Effector CD4-positive, alpha-beta T cell (primary cell): Measurements from ENCODE around the gene CHRDL2.
"Not testable (repeated sequence)": the region's sequence is repeated elsewhere in the genome, so short reads cannot be mapped to it uniquely, and the experiment has no call there.

Experiments used
- DNase-seq: peaks from one replicate; pipeline ENCODE4 v3.0.0-alpha.2; 2020

The CHRDL2 gene

DNA sequence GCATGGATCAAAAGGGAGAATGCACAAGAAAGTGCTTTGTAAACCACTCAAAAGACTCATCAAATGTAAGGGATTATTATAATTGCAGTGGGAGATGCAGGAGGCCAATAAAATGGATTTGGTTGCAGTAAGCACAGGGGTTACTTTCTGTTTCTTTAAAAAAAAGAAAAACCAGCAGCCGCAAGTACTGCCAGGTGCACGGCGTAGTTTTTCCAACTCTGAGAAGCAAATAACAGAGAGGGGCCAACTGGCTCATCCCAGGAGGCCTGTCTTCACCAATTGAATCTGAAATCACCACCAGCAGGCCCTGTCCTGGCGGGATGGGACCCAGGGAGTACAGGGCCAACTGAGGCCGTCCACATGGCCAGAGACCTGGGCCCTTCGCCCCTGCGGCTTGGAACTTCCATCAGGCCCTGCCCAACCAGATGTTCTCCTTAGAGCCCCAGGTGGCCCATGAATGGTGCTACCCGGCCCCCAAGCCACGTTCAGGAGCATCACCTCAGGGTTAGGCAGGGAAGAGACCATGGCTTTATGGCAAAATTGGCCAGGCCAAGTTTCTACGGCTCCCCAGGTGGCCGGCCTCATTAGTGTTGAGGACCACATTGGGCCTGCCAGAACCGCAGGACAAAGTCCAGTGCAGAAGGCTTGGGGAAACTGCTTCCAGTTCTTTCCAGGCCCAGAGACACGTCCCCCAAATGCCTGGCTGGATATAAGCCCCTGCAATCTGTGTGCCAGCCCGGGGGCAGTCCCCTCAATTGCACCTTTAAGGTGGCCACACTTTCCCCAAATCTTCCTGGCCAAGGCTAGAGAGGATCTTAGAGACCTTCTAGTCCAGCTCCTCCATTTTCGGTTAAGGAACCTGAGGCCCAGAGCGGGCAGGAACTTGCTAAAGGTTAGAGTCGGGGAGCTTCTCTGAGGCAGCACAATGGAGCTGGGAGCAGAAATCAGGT lies 61.7 kb downstream of the CHRDL2 start:
- no peak for DNase-seq

DNA sequence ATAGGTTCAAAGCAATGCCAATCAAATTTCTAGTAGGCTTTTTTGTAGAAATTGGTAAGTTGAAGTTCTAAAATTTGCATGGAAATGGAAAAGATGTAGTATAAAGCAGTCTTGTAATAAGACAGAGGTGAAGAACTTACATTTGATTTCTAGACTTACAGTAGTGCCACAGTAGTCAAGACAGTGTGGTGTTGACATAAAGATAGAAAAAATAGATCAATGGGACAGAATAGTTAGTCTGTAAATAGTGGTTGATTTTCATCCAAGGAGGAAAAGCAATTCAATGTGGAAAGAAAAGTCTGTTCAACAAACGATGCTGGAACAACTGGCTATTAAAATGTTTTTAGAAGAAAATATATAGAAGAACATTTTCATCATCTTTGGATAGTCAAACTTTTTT lies 67.9 kb downstream of the CHRDL2 start:
- no peak for DNase-seq

GRCh38 chr11:74662487-74663103 lies 68.6 kb downstream of the CHRDL2 start:
- DNase-seq, result no peak

DNA sequence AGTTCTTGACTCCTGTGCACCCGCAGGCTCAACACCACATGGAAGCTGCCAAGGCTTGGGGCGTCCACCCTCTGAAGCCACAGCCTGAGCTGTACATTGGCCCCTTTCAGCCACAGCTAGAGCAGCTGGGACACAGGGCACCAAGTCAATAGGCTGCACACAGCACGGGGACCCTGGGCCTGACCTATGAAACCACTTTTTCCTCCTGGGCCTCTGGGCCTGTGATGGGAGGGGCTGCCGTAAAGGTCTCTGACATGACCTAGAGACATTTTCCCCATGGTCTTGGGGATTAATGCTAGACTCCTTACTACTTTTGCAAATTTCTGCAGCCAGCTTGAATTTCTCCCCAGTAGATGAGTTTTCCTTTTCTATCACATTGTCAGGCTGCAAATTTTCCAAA lies 72.1 kb downstream of the CHRDL2 start:
- not testable (repeated sequence) for DNase-seq

- no peak for DNase-seq
These were observed 76.2 kb downstream of the CHRDL2 start for GRCh38 chr11:74654976-74655375.

DNA sequence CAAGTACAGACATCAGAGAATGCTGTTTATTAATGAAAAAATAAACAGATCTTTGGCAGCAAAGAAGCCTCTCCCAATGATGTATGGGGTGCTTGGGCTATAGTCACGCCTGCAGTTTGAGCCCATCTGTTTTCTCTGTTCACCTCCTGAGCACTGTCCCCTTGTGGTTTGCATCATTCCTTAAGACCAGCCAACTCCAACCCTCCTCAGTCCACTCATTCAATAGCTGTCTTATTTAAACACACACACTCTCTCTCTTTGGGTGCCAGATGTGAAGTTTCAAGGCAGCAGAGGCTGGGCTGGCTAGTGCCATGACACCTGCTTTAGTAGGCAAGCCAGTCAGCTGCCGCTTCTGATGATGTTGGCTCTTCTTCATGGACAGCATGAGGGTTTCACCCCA lies 80.7 kb downstream of the CHRDL2 start:
- DNase-seq, result no peak

DNA sequence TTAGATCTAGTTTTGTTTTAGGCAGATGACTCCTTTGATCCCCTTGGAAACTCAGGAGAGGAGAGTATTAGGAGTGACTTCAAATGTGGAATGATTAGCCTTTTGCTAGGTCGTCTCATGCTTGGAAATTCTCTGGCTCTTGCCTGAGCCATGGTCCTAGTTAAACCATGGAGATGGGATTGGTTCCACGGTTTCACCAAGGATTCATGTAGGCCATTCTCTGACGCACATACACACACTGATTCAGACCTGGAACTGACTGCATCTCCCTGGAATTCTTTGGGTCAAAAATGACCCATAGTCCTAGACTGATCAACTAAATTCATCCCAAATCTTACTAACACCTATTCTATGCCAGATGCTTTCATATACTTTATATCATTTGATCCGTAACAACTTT lies 82.3 kb downstream of the CHRDL2 start:
- DNase-seq, result no peak

DNA sequence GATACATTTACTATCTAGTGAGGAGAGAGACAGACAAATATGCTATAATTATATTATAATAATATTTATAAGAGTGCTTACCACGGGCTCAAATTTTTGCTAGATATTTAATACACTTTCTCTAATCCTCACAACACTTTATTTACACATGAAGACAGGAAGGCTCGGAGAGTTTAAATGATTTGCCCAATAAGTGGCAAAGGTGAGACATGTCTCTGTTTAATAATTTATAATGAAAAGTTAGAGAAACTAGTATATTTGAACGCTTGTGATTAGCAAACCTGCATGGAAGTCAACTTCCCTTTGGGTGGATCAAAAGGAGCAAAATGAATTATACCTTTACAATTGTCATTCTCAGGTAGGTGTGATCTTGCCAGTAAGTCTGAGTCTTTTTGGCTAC lies 83.4 kb downstream of the CHRDL2 start:
- no peak for DNase-seq

DNA sequence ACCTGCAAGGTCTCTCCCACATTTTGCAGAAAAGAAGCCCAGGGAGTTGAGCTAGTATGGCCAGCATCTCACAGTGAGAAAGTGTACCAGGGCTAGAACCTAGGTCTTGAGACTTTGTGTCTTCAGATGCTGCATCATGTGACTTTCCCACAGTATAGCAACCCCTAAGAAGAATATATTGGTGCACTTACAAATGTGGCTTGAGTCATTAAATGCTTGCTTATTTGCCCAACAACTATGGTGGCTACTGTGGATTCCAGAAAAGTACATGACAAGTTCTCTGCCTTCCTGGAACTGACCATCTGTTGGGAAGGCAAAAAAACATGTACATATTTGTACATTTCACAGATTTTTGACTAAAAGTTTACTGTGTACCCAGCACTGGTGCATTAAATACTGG lies 83.8 kb downstream of the CHRDL2 start:
- DNase-seq, result no peak

DNA sequence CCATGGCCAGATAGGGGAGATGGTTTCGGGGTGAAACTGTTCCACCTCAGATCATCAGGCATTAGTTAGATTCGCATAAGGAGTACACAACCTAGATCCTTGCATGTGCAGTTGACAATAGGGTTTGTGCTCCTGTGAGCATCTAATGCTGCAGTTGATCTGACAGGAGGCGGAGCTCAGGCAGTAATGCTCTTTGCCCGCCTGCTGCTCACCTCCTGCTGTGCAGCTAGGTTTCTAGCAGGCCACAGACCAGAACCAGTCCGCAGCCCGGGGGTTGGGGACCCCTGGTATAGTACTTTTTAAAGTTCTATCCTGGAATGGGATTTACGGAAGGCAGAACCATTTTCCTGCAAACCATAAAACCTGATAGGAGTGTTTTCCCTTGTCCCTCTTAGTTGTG lies 84.3 kb downstream of the CHRDL2 start:
- DNase-seq, result no peak
